GM21360 (cell line): Measurements from ENCODE around the gene SUN5.
"Not testable (repeated sequence)": the region's sequence is repeated elsewhere in the genome, so short reads cannot be mapped to it uniquely, and the experiment has no call there.

Experiments
- ATAC-seq: cut with Tn5 transposase; IDR thresholded peaks from one replicate; pipeline ENCODE4 v1.9.1; 2021; ENCODE audit warnings: mild to moderate bottlenecking, moderate library complexity; ENCODE audit not compliant: unreplicated experiment

The SUN5 gene

DNA sequence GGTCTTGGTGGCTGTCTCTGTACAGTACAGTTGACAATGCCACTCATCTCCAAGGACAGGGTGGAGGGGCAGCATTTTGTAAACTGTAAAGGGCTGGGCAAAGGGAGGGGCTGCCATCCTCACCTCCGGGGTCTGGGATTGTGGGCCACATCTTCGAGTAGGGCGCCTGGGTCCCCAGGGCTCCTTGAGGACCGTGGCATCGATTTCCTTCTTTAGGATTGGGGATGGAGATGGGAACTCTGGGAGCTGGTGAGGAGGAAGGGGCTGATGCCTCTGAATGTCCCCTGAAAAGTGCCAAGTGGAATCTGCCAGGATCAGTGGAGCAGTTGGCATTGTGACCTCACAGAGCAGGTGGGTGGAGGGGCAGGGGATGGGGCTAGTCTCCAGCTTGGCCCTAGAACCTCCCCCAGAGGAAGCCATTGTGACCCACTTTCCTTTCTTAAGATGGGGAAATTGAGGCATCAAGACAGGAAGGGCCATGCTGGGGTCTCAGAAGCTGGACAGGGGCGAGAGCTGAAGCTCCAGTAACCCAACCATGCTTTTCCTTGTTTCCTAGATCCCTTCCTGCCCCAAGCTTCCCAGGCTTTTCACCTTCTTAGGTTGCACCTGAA, at the start of gene SUN5:
SUN5 (minus strand) TSS at position 293 of the 611 bp plus-strand sequence; CDS start at position 200, 93 bp downstream.
- no peak for ATAC-seq

DNA sequence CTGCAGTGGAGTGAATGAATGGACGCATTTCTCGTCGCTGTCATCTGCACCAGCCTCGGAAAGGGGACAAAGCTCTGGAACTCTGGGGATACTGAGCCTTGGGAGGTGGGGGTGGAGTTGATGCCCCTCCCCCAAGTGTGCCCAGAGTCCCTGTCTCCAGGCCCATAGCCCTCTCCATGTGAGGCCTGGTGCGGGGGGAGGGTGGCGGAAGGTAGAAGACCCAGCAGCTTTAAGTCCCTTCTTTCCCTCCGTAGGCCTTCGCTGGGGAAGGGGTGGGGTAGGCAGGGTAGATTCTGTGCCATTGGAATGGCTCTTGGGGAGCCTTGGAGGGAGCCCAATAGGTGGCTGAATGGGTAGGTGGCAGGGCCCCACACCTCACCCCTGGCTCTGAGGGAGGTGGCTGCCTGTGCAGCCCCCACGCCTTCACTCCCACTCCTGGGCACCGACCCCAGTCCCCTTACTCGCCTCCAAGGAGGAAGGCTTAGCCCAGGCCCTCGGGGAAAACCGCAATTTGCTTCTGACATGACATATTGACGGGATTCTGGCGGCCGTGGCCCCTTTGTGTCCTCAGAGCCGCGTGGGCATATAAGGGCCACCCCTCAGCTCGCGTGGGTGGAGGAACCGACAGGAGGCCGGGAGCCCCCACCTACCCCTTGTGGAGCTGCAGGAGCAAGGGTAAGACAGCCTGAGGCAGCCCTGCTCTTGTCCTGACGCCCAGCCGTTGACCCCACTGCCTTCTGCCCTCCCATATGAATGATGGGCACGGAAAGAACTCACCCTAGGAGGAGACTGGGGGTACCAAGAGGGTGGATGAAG, 49.3 kb upstream of the SUN5 start, which contains the start of gene BPIFB3:
BPIFB3 (plus strand) TSS at position 613 of the 816 bp plus-strand sequence. CDS start 1,533 bp downstream, outside the sequence.
- no peak for ATAC-seq

DNA sequence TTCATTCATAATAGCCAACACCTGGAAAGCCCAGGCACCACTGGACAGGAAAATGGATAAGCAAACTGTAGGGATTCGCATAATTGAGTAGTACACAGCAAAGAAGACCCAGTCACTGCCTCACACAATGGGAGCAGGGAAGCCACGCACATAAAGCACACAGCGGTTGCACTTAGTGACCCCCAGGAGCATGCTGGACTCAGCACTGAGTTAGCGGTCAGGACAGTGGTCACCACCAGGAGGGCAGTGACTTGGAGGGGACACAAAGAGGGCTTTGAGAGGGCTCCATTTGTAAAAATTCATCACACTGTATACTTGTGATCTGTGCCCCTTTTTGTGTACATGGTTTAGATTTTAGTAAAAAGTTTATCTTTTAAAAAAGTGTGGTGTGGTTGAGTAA, 47.1 kb upstream of the SUN5 start:
- no peak for ATAC-seq

GRCh38 chr20:33046412-33046811, 42.2 kb upstream of the SUN5 start:
- ATAC-seq: no peak

GRCh38 chr20:33045129-33045721, 41.0 kb upstream of the SUN5 start:
- not testable (repeated sequence) for ATAC-seq

DNA sequence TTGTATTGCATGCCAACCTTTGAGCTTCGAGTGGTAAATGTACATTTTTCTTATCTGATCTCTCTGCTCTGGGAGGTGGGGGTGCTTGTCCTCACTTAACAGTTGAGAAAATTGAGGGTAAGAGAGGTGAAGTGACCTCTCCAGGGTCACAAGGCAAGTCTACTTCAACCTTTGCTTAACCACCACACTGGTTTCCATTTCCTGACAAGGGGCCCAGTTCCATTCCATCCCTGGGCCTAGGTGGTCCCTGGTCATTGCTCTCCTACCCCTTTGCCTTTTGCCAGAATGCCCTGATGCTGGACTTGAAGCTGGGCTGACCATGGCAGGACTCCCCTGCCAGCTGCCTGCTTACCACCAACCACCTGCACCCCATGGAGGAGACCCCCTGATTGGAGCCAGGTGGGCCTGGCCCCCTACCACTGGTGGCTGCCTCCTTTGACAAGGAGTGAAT, 39.5 kb upstream of the SUN5 start:
- no peak for ATAC-seq

DNA sequence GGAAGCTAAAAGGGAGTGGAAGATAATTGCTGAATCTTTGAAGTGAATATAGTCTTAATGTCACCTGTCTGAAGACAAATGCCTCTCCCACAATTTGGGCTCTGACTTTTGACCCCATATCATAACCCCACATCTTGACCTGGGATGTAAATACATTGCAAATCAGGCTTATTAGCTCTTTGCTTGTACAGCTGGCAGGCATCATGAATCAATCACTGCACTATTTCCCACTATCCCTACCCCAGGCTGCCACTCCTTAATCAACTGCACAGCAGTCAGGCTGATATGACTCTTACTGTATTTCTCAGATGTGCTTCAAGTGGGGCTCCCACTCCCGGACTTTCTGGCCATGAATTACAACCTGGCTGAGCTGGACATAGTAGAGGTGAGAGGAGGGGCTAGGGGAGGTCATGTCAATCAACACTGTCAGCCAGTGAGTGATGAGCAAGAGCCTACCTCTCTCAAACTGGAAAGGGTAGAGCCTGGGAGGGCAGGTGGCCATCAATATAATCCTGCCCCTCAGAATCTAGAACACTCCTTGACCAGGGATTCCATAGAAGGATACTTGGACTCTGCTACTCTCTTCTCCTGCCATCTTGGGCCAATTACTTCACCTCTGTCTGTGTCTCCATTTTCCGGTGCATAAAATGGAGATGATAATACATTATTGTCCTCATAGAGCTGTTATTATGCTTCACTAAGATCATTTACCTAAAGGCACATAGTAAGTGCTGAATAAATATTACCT, 38.9 kb upstream of the SUN5 start:
- no peak for ATAC-seq

GRCh38 chr20:33042430-33042829, 38.2 kb upstream of the SUN5 start:
- no peak for ATAC-seq

- no peak for ATAC-seq
These were observed 34.0 kb upstream of the SUN5 start for GRCh38 chr20:33038243-33038642.

GRCh38 chr20:33037456-33037855, 33.2 kb upstream of the SUN5 start:
- ATAC-seq: no peak

GRCh38 chr20:33034901-33035492, 30.8 kb upstream of the SUN5 start:
- ATAC-seq: no peak

- ATAC-seq: no peak
These were observed 29.9 kb upstream of the SUN5 start for GRCh38 chr20:33034115-33034514.

DNA sequence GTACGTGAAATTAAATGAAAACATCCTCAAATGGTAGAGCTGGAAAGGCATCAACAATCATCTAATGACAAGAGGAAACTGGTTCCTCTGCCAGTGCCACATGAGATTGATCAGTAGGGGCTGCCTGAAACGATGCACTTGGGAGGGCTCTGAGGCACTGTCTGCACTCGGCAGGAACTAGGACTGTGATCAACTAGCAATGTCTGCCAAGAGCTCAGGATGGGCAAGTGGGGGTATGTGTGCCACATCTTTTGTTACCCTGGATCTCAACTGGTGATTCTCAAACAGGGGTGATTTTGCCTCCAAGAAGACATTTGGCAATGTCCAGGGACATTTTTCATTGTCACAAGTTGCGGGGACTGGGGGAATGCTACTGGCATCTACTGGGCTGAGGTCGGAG, 29.1 kb upstream of the SUN5 start:
- ATAC-seq: no peak

DNA sequence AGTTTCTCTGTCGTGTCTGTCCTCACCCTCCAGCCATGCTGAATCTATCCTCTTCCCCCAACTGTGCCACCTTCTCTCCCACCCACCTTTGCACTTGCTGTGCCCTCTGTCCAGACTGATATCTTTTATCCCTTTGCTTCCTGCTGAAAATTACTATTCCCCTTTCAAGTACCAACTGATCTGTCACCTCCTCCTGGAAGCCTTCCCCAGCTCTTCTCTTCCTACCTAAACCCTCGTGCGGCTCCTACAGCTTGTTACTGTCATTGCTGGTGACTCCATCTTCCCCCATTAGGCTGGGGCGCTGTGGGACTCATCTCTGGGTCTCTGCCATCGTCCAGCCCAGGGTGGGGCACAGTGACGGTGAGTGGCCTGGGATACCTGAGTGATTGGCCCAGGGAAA, 28.3 kb upstream of the SUN5 start:
- no peak for ATAC-seq

DNA sequence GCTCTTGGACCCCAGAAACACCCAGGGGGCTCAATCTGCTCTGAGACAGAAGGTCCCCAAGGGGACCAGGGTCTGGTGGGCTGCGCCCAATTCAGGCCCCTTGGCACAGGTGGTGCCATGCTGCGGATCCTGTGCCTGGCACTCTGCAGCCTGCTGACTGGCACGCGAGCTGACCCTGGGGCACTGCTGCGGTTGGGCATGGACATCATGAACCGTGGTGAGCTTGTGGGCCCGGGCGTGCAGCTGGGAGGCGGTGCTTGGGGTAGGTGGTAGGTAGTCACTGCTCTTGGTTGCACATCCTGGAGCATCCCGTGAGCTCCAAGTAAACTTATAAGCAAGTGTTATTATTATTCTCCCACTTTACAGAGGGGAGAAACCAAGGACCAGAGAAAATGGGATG, 27.3 kb upstream of the SUN5 start, which contains the start of gene BPIFB6:
BPIFB6 (plus strand) TSS at position 118 of the 400 bp plus-strand sequence; CDS start at position 118, 0 bp downstream.
- ATAC-seq: no peak

GRCh38 chr20:33030569-33030968, 26.3 kb upstream of the SUN5 start:
- ATAC-seq: no peak

- ATAC-seq: no peak
These were observed 25.8 kb upstream of the SUN5 start for GRCh38 chr20:33030076-33030475.

GRCh38 chr20:33028875-33029274, 24.6 kb upstream of the SUN5 start:
- no peak for ATAC-seq

DNA sequence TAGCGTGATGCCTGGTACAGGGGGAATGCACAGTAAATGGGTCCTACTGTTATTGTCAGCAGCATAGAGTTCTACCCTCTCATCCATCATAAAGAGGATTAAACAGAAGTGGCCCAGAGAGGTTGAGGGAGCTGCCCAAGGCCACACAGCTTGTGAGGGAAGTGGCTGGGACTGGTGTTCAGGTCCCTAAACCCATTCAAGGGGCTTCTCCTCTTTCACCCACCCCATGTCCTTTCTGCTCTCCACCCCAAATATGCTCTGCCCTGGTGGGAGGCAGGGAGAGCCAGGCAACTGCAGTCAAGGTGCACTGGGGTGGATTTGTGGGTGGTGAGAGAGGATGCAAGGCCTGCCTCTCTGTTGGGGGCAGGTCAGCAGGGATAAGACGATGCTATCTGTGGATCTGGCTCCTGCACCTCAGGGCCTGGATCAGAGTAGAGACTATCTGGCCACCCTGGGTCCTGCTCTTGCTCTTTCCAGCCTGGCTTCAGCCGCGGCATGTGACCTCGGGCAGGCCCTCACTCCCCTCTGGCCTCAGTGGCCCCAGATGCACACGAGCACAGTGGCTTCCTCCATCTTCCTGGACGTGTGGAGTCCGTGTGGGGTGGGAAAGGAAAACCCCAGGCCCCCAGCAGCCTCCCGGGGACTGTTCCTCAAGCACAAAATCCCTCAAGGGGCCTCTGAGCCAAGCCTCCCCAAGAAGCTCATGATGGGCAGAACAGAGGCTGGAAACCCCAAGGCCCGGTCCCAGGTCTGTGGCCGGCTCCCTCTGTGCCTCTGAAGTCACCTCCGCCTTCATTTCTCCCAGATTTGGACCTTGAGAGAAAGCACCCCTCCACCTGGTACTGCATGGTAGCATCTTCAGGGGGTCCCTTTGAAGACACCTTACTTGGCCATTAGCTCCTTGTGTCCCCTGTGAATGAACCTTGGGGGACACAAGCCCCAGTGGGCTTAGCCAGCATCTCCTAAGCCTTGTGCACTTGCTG, 23.8 kb upstream of the SUN5 start:
- ATAC-seq: no peak
